Panc1 (cell line): ENCODE measurements around the gene DNAJA3. TPM values are rescaled to one million over a fixed set of nuclear protein-coding genes. Genes with fewer than 3 reads are reported as not detected.

ENCODE experiments used
- ATAC-seq: fragments of 200-7000 bp; cut with Tn5 transposase; 2 replicates; pipeline ENCODE4 v1.9.1; 2020; ENCODE audit warnings: mild to moderate bottlenecking, moderate library complexity
- BruUV-seq: library from RNA; stranded (reverse); fragments of 400-500 nt; replicated peaks from 2 replicates; lab custom pipeline; 2021; lab: Mats Ljungman, UMichigan
- CTCF ChIA-PET: fragments of 300-600 bp; sonication (Branson Sonifier 250); formaldehyde crosslinking; loops from one replicate; lab custom pipeline; 2022; ENCODE audit warnings: antibody characterized with exemption; lab: Charles Lee
- POLR2A ChIA-PET: fragments of 300-600 bp; sonication (Branson Sonifier 250); formaldehyde crosslinking; loops from one replicate; lab custom pipeline; 2022; ENCODE audit warnings: antibody characterized with exemption; lab: Charles Lee
- DNase-seq: peaks from one replicate; pipeline ENCODE4 v3.0.0-alpha.2; 2010; ENCODE audit warnings: low read depth, low spot score
- H3K27ac ChIP-seq: 2 replicates; pipeline ENCODE4 v1.5.1; 2011; ENCODE audit warnings: mild to moderate bottlenecking, low read length, inconsistent platforms
- H3K27me3 ChIP-seq: fragments of 200-500 bp; sonication (Bioruptor generic); 2 replicates; pipeline ENCODE4 v1.6.0; 2014; ENCODE audit warnings: low read length, inconsistent platforms; ENCODE audit not compliant: control insufficient read depth, insufficient read depth
- H3K36me3 ChIP-seq: fragments of 200-500 bp; sonication (Bioruptor generic); 2 replicates; pipeline ENCODE4 v1.5.1; 2014; ENCODE audit warnings: inconsistent platforms, mild to moderate bottlenecking, low read length, moderate library complexity; ENCODE audit not compliant: control insufficient read depth, insufficient read depth
- H3K4me1 ChIP-seq: 2 replicates; pipeline ENCODE4 v1.5.1; 2011; ENCODE audit warnings: inconsistent platforms, mild to moderate bottlenecking, low read length, moderate library complexity; ENCODE audit not compliant: control insufficient read depth, insufficient read depth
- H3K4me3 ChIP-seq, 2 experiments: 2 replicates each; pipeline ENCODE4 v1.5.1; 2011 to 2012; ENCODE audit warnings: low read depth in 2 of 2, low read length in 2 of 2, mild to moderate bottlenecking in 2 of 2, inconsistent platforms in 1 of 2, moderate library complexity in 1 of 2
- H3K9me3 ChIP-seq: fragments of 200-500 bp; sonication (Bioruptor generic); 2 replicates; pipeline ENCODE4 v1.5.1; 2014; ENCODE audit warnings: low read depth, mild to moderate bottlenecking, inconsistent platforms, low read length, moderate library complexity; ENCODE audit not compliant: control insufficient read depth, insufficient read depth
- POLR2AphosphoS5 ChIP-seq: IDR thresholded peaks from 2 replicates; pipeline ENCODE4 v1.6.1; 2012; ENCODE audit warnings: mild to moderate bottlenecking, low read depth, low read length, moderate library complexity
- SIN3A ChIP-seq: IDR thresholded peaks from 2 replicates; pipeline ENCODE4 v1.6.1; 2012; ENCODE audit warnings: low read depth, mild to moderate bottlenecking, low read length, moderate library complexity, borderline replicate concordance; ENCODE audit not compliant: insufficient read depth
- TCF7L2 ChIP-seq: IDR thresholded peaks from 2 replicates; pipeline ENCODE4 v1.6.1; 2011; ENCODE audit warnings: mild to moderate bottlenecking, low read depth, low read length, inconsistent platforms
- in situ Hi-C: cut with HindIII; loops from 2 replicates; pipeline ENCODE4 v1.10.0; 2016; ENCODE audit warnings: low sequenced_read_pairs, low pct_unique_long_range_greater_than_20kb
- intact Hi-C: fragments of 100-400 bp; cut with micrococcal nuclease; formaldehyde crosslinking; loops from one replicate; pipeline ENCODE4 v1.10.0; 2022; ENCODE audit not compliant: unreplicated experiment
- total RNA-seq: library from RNA; stranded (reverse); gene quantifications from one replicate; pipeline ENCODE4 v1.2.1, GENCODE V29; 2021; ENCODE audit not compliant: unreplicated experiment
- TF ChIP-seq, protein P1 (sequence below): fragments of 450-650 bp; IDR thresholded peaks from 2 replicates; pipeline ENCODE4 v1.5.1; 2017; ENCODE audit warnings: mild to moderate bottlenecking
- TF ChIP-seq, protein P2 (sequence below), 2 experiments: IDR thresholded peaks; 2 replicates each; pipeline ENCODE4 v1.6.1; 2011 to 2012; ENCODE audit warnings: low read depth in 2 of 2, control low read depth in 1 of 2, low read length in 1 of 2, mild to moderate bottlenecking in 1 of 2, moderate library complexity in 1 of 2; ENCODE audit not compliant: insufficient read depth in 1 of 2

Gene DNAJA3
- total RNA-seq, 1 experiment from 2014 or later, result 68.7 TPM

DNA sequence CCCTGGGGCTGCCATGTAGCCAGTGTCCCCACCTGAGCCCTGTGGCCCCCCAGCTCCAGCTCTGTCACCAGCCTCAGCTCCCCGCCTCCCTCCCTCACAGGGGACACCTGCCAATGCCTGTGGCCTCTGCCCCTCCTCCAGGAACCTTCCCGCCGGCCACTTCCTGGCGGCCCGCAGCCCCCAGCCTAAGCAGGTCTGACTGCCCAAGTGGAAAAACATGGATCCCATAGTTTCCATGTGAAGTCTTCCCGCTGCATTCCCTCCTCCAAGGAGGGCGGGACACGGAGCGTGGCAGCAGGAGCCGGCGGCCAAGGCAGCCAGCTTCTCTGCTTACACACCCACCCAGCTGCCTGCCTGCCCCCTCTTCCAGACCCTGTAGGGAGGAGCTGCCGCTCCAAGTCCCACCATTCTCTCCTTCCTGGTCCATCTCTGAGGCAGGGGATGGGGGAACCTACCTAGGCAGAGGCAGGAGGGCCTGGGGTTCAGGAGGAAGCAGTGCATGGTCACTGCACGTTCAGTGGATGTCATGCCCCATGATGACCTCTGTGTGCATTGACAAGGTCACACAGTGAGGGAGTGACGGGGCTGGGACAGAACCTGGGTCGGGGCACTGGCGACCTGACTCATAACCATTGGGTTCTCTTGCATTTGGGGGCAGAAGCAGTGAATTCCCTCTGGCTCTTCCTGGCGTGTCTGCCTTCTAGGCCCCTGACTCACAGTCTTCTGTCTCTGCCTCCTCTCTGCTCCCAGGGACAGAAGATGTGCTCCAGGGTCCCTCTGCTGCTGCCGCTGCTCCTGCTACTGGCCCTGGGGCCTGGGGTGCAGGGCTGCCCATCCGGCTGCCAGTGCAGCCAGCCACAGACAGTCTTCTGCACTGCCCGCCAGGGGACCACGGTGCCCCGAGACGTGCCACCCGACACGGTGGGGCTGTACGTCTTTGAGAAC, 45.3 kb upstream of the DNAJA3 start:
- Histone ChIP-seq H3K27me3 (no peaks in the 10 kb centered on the region), H3K4me3 (no peak overlapping the region), H3K27ac (no peak overlapping the region), H3K9me3 (no peaks in the 10 kb centered on the region), H3K4me1 (peaks cover 52% of the 10 kb centered on the region), H3K36me3 (no peaks in the 10 kb centered on the region)
- ChIA-PET POLR2A (interaction anchor here (0.7 kb wide), 1 partner anchor 238 kb away, joined by 5 read pairs; no protein-coding TSS in a partner anchor), CTCF (interaction anchor here (1.0 to 1.3 kb wide), 2 partner anchors 21 kb away, joined by 3 to 7 read pairs; no protein-coding TSS in a partner anchor)
- no TSS peak for BruUV-seq
- no peak for ATAC-seq
- in situ Hi-C loops (no loop called here), intact Hi-C loops (no loop called here)
- TF ChIP-seq SIN3A, result no peak
- TF ChIP-seq, protein P1, sequence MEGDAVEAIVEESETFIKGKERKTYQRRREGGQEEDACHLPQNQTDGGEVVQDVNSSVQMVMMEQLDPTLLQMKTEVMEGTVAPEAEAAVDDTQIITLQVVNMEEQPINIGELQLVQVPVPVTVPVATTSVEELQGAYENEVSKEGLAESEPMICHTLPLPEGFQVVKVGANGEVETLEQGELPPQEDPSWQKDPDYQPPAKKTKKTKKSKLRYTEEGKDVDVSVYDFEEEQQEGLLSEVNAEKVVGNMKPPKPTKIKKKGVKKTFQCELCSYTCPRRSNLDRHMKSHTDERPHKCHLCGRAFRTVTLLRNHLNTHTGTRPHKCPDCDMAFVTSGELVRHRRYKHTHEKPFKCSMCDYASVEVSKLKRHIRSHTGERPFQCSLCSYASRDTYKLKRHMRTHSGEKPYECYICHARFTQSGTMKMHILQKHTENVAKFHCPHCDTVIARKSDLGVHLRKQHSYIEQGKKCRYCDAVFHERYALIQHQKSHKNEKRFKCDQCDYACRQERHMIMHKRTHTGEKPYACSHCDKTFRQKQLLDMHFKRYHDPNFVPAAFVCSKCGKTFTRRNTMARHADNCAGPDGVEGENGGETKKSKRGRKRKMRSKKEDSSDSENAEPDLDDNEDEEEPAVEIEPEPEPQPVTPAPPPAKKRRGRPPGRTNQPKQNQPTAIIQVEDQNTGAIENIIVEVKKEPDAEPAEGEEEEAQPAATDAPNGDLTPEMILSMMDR, result no peak
- no peak for TF ChIP-seq TCF7L2
- no peak for TF ChIP-seq POLR2AphosphoS5
- TF ChIP-seq, protein P2, sequence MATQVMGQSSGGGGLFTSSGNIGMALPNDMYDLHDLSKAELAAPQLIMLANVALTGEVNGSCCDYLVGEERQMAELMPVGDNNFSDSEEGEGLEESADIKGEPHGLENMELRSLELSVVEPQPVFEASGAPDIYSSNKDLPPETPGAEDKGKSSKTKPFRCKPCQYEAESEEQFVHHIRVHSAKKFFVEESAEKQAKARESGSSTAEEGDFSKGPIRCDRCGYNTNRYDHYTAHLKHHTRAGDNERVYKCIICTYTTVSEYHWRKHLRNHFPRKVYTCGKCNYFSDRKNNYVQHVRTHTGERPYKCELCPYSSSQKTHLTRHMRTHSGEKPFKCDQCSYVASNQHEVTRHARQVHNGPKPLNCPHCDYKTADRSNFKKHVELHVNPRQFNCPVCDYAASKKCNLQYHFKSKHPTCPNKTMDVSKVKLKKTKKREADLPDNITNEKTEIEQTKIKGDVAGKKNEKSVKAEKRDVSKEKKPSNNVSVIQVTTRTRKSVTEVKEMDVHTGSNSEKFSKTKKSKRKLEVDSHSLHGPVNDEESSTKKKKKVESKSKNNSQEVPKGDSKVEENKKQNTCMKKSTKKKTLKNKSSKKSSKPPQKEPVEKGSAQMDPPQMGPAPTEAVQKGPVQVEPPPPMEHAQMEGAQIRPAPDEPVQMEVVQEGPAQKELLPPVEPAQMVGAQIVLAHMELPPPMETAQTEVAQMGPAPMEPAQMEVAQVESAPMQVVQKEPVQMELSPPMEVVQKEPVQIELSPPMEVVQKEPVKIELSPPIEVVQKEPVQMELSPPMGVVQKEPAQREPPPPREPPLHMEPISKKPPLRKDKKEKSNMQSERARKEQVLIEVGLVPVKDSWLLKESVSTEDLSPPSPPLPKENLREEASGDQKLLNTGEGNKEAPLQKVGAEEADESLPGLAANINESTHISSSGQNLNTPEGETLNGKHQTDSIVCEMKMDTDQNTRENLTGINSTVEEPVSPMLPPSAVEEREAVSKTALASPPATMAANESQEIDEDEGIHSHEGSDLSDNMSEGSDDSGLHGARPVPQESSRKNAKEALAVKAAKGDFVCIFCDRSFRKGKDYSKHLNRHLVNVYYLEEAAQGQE (IDR thresholded peaks at IDR 0.05; ENCODE audit: insufficient read depth in 1 of 2, low read depth in 2 of 2, low read length in 1 of 2), result no peak
- DNase-seq, result no peak

DNA sequence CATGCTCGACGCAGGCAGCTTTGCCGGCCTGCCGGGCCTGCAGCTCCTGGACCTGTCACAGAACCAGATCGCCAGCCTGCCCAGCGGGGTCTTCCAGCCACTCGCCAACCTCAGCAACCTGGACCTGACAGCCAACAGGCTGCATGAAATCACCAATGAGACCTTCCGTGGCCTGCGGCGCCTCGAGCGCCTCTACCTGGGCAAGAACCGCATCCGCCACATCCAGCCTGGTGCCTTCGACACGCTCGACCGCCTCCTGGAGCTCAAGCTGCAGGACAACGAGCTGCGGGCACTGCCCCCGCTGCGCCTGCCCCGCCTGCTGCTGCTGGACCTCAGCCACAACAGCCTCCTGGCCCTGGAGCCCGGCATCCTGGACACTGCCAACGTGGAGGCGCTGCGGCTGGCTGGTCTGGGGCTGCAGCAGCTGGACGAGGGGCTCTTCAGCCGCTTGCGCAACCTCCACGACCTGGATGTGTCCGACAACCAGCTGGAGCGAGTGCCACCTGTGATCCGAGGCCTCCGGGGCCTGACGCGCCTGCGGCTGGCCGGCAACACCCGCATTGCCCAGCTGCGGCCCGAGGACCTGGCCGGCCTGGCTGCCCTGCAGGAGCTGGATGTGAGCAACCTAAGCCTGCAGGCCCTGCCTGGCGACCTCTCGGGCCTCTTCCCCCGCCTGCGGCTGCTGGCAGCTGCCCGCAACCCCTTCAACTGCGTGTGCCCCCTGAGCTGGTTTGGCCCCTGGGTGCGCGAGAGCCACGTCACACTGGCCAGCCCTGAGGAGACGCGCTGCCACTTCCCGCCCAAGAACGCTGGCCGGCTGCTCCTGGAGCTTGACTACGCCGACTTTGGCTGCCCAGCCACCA, 44.4 kb upstream of the DNAJA3 start:
- no TSS peak for BruUV-seq
- in situ Hi-C loops (no loop called here), intact Hi-C loops (no loop called here)
- H3K27ac ChIP-seq, result no peak overlapping the region
- no peak for DNase-seq
- CTCF ChIA-PET, result no interaction called here
- TF ChIP-seq, protein P2 (IDR thresholded peaks at IDR 0.05; ENCODE audit: insufficient read depth in 1 of 2, low read depth in 2 of 2, low read length in 1 of 2), result no peak
- TF ChIP-seq POLR2AphosphoS5 (no peak), TCF7L2 (no peak), SIN3A (no peak)
- TF ChIP-seq, protein P1, result no peak
- peaks cover 49% of the 10 kb centered on the region for H3K4me1 ChIP-seq
- ATAC-seq, result no peak
- H3K9me3 ChIP-seq, result no peaks in the 10 kb centered on the region
- POLR2A ChIA-PET, result no interaction called here
- no peaks in the 10 kb centered on the region for H3K36me3 ChIP-seq
- H3K4me3 ChIP-seq, result no peak overlapping the region
- H3K27me3 ChIP-seq, result no peaks in the 10 kb centered on the region
